WERI-Rb-1 (cell line): ENCODE results near the gene UST.

Source experiments
- DNase-seq: peaks from one replicate; pipeline ENCODE4 v3.0.0-alpha.2; 2020
- H3K27ac ChIP-seq: fragments of 250-450 bp; sonication (Bioruptor Pico); 2 replicates; pipeline ENCODE4 v1.5.1; 2020; ENCODE audit warnings: mild to moderate bottlenecking, moderate library complexity
- H3K27me3 ChIP-seq: fragments of 250-450 bp; sonication (Bioruptor Pico); 2 replicates; pipeline ENCODE4 v1.5.1; 2021; ENCODE audit warnings: mild to moderate bottlenecking, low read depth, moderate library complexity; ENCODE audit not compliant: insufficient read depth, severe bottlenecking
- H3K36me3 ChIP-seq: fragments of 250-450 bp; sonication (Bioruptor Pico); 2 replicates; pipeline ENCODE4 v1.5.1; 2020; ENCODE audit warnings: mild to moderate bottlenecking, moderate library complexity
- H3K4me3 ChIP-seq: 2 replicates; pipeline ENCODE4 v1.5.1; 2011; ENCODE audit warnings: low read depth, mild to moderate bottlenecking, control low read depth, low read length
- H3K9me3 ChIP-seq: fragments of 250-450 bp; sonication (Bioruptor Pico); 2 replicates; pipeline ENCODE4 v1.5.1; 2021; ENCODE audit warnings: mild to moderate bottlenecking, moderate library complexity; ENCODE audit not compliant: severe bottlenecking
- TF ChIP-seq, protein P1 (sequence below): IDR thresholded peaks from 2 replicates; pipeline ENCODE4 v1.5.1; 2011; ENCODE audit warnings: low read depth, mild to moderate bottlenecking, control low read depth, inconsistent platforms, low read length

The UST gene

GRCh38 chr6:149065658-149066556 is 319.1 kb downstream of the UST start:
- TF ChIP-seq, protein P1, sequence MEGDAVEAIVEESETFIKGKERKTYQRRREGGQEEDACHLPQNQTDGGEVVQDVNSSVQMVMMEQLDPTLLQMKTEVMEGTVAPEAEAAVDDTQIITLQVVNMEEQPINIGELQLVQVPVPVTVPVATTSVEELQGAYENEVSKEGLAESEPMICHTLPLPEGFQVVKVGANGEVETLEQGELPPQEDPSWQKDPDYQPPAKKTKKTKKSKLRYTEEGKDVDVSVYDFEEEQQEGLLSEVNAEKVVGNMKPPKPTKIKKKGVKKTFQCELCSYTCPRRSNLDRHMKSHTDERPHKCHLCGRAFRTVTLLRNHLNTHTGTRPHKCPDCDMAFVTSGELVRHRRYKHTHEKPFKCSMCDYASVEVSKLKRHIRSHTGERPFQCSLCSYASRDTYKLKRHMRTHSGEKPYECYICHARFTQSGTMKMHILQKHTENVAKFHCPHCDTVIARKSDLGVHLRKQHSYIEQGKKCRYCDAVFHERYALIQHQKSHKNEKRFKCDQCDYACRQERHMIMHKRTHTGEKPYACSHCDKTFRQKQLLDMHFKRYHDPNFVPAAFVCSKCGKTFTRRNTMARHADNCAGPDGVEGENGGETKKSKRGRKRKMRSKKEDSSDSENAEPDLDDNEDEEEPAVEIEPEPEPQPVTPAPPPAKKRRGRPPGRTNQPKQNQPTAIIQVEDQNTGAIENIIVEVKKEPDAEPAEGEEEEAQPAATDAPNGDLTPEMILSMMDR: no peak
- no peak for DNase-seq
- Histone ChIP-seq H3K4me3 (no peak overlapping the region), H3K27me3 (no peaks in the 10 kb centered on the region), H3K36me3 (no peaks in the 10 kb centered on the region), H3K9me3 (no peaks in the 10 kb centered on the region), H3K27ac (no peak overlapping the region)

DNA sequence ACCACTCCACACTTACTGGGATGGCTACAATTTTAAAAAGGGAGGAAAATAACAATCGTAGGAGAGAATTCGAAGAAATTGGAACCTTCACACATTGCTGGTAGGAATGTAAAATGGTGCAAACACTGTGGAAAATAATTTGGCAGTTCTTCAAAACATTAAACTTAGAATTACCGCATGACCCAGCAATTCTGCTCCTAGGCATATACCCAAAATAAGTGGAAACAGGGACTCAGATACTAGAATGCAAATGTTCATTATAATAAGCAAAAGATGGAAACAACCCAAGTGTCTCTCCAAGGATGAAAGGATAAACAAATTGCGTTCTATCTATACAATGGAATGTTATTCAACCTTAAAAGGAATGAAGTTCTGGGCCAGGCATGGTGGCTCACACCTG is 325.2 kb downstream of the UST start:
- H3K27me3 ChIP-seq: no peaks in the 10 kb centered on the region
- no peaks in the 10 kb centered on the region for H3K9me3 ChIP-seq
- H3K27ac ChIP-seq: no peak overlapping the region
- H3K4me3 ChIP-seq: no peak overlapping the region
- H3K36me3 ChIP-seq: no peaks in the 10 kb centered on the region
- TF ChIP-seq, protein P1: no peak
- DNase-seq: no peak

GRCh38 chr6:149074832-149075258 is 328.0 kb downstream of the UST start:
- no peaks in the 10 kb centered on the region for H3K9me3 ChIP-seq
- no peak for DNase-seq
- H3K27ac ChIP-seq: no peak overlapping the region
- H3K4me3 ChIP-seq: no peak overlapping the region
- no peaks in the 10 kb centered on the region for H3K36me3 ChIP-seq
- H3K27me3 ChIP-seq: no peaks in the 10 kb centered on the region
- TF ChIP-seq, protein P1: no peak

GRCh38 chr6:149075616-149076354 is 329.0 kb downstream of the UST start:
- TF ChIP-seq, protein P1: no peak
- no peak overlapping the region for H3K27ac ChIP-seq
- DNase-seq: no peak
- no peak overlapping the region for H3K4me3 ChIP-seq
- no peaks in the 10 kb centered on the region for H3K9me3 ChIP-seq
- H3K27me3 ChIP-seq: no peaks in the 10 kb centered on the region
- H3K36me3 ChIP-seq: no peaks in the 10 kb centered on the region

- TF ChIP-seq, protein P1: no peak
- Histone ChIP-seq H3K4me3 (no peak overlapping the region), H3K9me3 (no peaks in the 10 kb centered on the region), H3K36me3 (no peaks in the 10 kb centered on the region), H3K27ac (no peak overlapping the region), H3K27me3 (no peaks in the 10 kb centered on the region)
- DNase-seq: no peak
Observed at GRCh38 chr6:149076355-149076734, 329.5 kb downstream of the UST start.
